HEK293 (cell line): ENCODE measurements around the gene SPECC1L.
A peak's percentile ranks its signal among the peaks of the same experiment; 100 is the strongest.

Experiments
- BCL6B ChIP-seq: fragments of 450-650 bp; formaldehyde crosslinking; IDR thresholded peaks from 2 replicates; pipeline ENCODE4 v1.5.1; 2017; ENCODE audit warnings: missing biosample characterization, missing genetic modification characterization
- GLI4 ChIP-seq: fragments of 450-650 bp; formaldehyde crosslinking; IDR thresholded peaks from 2 replicates; pipeline ENCODE4 v1.5.1; 2016; ENCODE audit warnings: missing biosample characterization, missing genetic modification characterization
- OSR2 ChIP-seq: fragments of 450-650 bp; formaldehyde crosslinking; IDR thresholded peaks from 2 replicates; pipeline ENCODE4 v1.5.1; 2016; ENCODE audit warnings: missing biosample characterization, missing genetic modification characterization
- PATZ1 ChIP-seq: fragments of 450-650 bp; formaldehyde crosslinking; IDR thresholded peaks from 2 replicates; pipeline ENCODE4 v1.5.1; 2016; ENCODE audit warnings: missing biosample characterization, missing genetic modification characterization
- PBX3 ChIP-seq: sonication (generic); formaldehyde crosslinking; IDR thresholded peaks from 2 replicates; pipeline ENCODE4 v1.8.1; 2022; ENCODE audit warnings: mild to moderate bottlenecking, moderate library complexity, missing genetic modification reagents
- SCRT2 ChIP-seq: fragments of 450-650 bp; formaldehyde crosslinking; IDR thresholded peaks from 2 replicates; pipeline ENCODE4 v1.5.1; 2016; ENCODE audit warnings: missing biosample characterization, missing genetic modification characterization
- SP3 ChIP-seq: fragments of 450-650 bp; formaldehyde crosslinking; IDR thresholded peaks from 2 replicates; pipeline ENCODE4 v1.5.1; 2016; ENCODE audit warnings: missing biosample characterization, missing genetic modification characterization
- SP7 ChIP-seq: fragments of 450-650 bp; formaldehyde crosslinking; IDR thresholded peaks from 2 replicates; pipeline ENCODE4 v1.5.1; 2016; ENCODE audit warnings: missing biosample characterization, missing genetic modification characterization
- ZBTB11 ChIP-seq: fragments of 450-650 bp; formaldehyde crosslinking; conservative IDR thresholded peaks from 2 replicates; pipeline ENCODE4 v1.5.1; 2016; ENCODE audit warnings: low read depth, missing biosample characterization, missing genetic modification characterization
- ZBTB21 ChIP-seq: fragments of 450-650 bp; formaldehyde crosslinking; IDR thresholded peaks from 2 replicates; pipeline ENCODE4 v1.5.1; 2017; ENCODE audit warnings: missing biosample characterization, missing genetic modification characterization
- ZNF23 ChIP-seq: fragments of 450-650 bp; formaldehyde crosslinking; IDR thresholded peaks from 2 replicates; pipeline ENCODE4 v1.5.1; 2016; ENCODE audit warnings: missing biosample characterization, missing genetic modification characterization, borderline replicate concordance
- ZNF654 ChIP-seq: fragments of 450-650 bp; formaldehyde crosslinking; IDR thresholded peaks from 2 replicates; pipeline ENCODE4 v1.5.1; 2016; ENCODE audit warnings: low read depth, missing biosample characterization, missing genetic modification characterization
- ZNF660 ChIP-seq: fragments of 450-650 bp; IDR thresholded peaks from 2 replicates; pipeline ENCODE4 v1.5.1; 2018; ENCODE audit warnings: missing biosample characterization, mild to moderate bottlenecking, missing genetic modification characterization
- ZNF76 ChIP-seq: fragments of 450-650 bp; formaldehyde crosslinking; IDR thresholded peaks from 2 replicates; pipeline ENCODE4; 2016; ENCODE audit warnings: low read depth, missing biosample characterization, missing genetic modification characterization, borderline replicate concordance
- ZNF768 ChIP-seq: fragments of 450-650 bp; formaldehyde crosslinking; IDR thresholded peaks from 2 replicates; pipeline ENCODE4 v1.5.1; 2018; ENCODE audit warnings: missing biosample characterization, mild to moderate bottlenecking, missing genetic modification characterization
- ZNF776 ChIP-seq: fragments of 450-650 bp; formaldehyde crosslinking; IDR thresholded peaks from 2 replicates; pipeline ENCODE4 v1.5.0; 2017; ENCODE audit warnings: missing biosample characterization, missing genetic modification characterization, borderline replicate concordance
- ZNF830 ChIP-seq: fragments of 450-650 bp; IDR thresholded peaks from 2 replicates; pipeline ENCODE4 v1.5.0; 2018; ENCODE audit warnings: missing biosample characterization, missing genetic modification characterization, low read depth, mild to moderate bottlenecking, moderate library complexity
- ZSCAN4 ChIP-seq: fragments of 450-650 bp; formaldehyde crosslinking; IDR thresholded peaks from 2 replicates; pipeline ENCODE4 v1.5.1; 2017; ENCODE audit warnings: missing biosample characterization, missing genetic modification characterization
- ZSCAN5A ChIP-seq: fragments of 450-650 bp; formaldehyde crosslinking; IDR thresholded peaks from 2 replicates; pipeline ENCODE4 v1.5.1; 2016; ENCODE audit warnings: missing biosample characterization, missing genetic modification characterization
- TF ChIP-seq, protein P1 (sequence below): IDR thresholded peaks from 2 replicates; pipeline ENCODE4 v1.6.1; 2011; ENCODE audit warnings: mild to moderate bottlenecking, low read depth, low read length, borderline replicate concordance
- TF ChIP-seq, protein P2 (sequence below): fragments of 450-650 bp; formaldehyde crosslinking; IDR thresholded peaks from 2 replicates; pipeline ENCODE4 v1.5.1; 2017; ENCODE audit warnings: missing biosample characterization, missing genetic modification characterization
- TF ChIP-seq, protein P3 (sequence below): fragments of 450-650 bp; formaldehyde crosslinking; IDR thresholded peaks from 2 replicates; pipeline ENCODE4 v1.5.1; 2017; ENCODE audit warnings: missing biosample characterization, missing genetic modification characterization

Gene SPECC1L

DNA sequence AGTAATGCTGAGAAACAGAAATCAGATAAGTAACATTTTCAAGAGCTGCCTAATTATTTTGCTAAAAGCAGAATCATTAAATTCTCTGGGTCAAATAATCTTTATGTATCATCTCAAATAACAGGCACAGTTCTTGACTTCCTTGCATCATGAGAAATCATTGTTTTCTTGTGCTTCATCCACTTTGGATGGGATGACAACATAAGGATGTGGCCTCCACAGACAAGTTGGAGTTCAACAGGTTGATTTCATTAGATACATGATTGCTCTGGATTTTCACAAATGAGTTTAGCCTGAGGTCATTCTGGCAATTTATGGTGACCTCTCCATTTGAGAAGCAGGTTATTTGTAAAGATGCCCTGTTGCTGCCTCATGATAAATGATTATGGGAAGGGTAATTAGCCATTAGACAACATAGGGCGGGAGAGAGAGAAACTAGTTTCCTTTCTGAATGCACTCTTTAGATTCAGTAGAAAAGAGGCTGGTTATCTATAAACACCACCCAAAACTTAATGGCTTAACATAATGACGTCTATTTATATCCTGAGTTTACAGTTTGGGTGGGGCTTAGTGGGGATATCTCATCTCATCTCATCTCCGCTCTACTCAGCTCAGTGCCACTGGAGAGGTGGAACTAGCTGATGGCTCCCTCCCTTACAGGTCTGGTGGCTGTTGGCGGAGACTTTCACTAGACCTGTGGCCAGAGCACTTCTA is 121.7 kb downstream of the SPECC1L start (continued):
- TF ChIP-seq ZNF76 (tag by site-specific recombination) = no peak
- peak; percentile 88 for TF ChIP-seq SP7 (tag by site-specific recombination)
- TF ChIP-seq SCRT2 (tag by site-specific recombination) = peak; percentile 97
- TF ChIP-seq PBX3 = no peak
- TF ChIP-seq, protein P1, sequence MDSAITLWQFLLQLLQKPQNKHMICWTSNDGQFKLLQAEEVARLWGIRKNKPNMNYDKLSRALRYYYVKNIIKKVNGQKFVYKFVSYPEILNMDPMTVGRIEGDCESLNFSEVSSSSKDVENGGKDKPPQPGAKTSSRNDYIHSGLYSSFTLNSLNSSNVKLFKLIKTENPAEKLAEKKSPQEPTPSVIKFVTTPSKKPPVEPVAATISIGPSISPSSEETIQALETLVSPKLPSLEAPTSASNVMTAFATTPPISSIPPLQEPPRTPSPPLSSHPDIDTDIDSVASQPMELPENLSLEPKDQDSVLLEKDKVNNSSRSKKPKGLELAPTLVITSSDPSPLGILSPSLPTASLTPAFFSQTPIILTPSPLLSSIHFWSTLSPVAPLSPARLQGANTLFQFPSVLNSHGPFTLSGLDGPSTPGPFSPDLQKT = no peak
- no peak for TF ChIP-seq ZNF660
- TF ChIP-seq, protein P2, sequence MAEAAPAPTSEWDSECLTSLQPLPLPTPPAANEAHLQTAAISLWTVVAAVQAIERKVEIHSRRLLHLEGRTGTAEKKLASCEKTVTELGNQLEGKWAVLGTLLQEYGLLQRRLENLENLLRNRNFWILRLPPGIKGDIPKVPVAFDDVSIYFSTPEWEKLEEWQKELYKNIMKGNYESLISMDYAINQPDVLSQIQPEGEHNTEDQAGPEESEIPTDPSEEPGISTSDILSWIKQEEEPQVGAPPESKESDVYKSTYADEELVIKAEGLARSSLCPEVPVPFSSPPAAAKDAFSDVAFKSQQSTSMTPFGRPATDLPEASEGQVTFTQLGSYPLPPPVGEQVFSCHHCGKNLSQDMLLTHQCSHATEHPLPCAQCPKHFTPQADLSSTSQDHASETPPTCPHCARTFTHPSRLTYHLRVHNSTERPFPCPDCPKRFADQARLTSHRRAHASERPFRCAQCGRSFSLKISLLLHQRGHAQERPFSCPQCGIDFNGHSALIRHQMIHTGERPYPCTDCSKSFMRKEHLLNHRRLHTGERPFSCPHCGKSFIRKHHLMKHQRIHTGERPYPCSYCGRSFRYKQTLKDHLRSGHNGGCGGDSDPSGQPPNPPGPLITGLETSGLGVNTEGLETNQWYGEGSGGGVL (tag by site-specific recombination) = no peak
- TF ChIP-seq ZNF23 (tag by site-specific recombination) = no peak
- no peak; the same call in 1 of the 2 replicates for TF ChIP-seq ZNF654 (tag by site-specific recombination)
- TF ChIP-seq ZSCAN5A = no peak
- TF ChIP-seq BCL6B (tag by site-specific recombination) = 0 out of 2 replicates have a peak, but pooled peaks have one; percentile 11
- TF ChIP-seq ZNF830 (tag by site-specific recombination) = no peak
- TF ChIP-seq ZBTB11 (tag by site-specific recombination) = no peak
- TF ChIP-seq, protein P3, sequence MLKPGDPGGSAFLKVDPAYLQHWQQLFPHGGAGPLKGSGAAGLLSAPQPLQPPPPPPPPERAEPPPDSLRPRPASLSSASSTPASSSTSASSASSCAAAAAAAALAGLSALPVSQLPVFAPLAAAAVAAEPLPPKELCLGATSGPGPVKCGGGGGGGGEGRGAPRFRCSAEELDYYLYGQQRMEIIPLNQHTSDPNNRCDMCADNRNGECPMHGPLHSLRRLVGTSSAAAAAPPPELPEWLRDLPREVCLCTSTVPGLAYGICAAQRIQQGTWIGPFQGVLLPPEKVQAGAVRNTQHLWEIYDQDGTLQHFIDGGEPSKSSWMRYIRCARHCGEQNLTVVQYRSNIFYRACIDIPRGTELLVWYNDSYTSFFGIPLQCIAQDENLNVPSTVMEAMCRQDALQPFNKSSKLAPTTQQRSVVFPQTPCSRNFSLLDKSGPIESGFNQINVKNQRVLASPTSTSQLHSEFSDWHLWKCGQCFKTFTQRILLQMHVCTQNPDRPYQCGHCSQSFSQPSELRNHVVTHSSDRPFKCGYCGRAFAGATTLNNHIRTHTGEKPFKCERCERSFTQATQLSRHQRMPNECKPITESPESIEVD (tag by site-specific recombination) = peak; percentile 65; the same call in 1 of the 2 replicates
- no peak for TF ChIP-seq PATZ1
- 0 out of 2 replicates have a peak, but pooled peaks have one; percentile 42 for TF ChIP-seq ZBTB21 (tag by site-specific recombination)
- TF ChIP-seq SP3 (tag by site-specific recombination) = no peak
- 0 out of 2 replicates have a peak, but pooled peaks have one; percentile 41 for TF ChIP-seq OSR2 (tag by site-specific recombination)
- TF ChIP-seq ZNF768 (tag by site-specific recombination) = no peak
- no peak for TF ChIP-seq ZSCAN4 (tag by site-specific recombination)
- TF ChIP-seq ZNF776 (tag by site-specific recombination) = no peak
- no peak for TF ChIP-seq GLI4 (tag by site-specific recombination)
